Embryonic facial prominence (tissue), 1 donor: ENCODE measurements around the gene SERHL2.
"Not testable (repeated sequence)": the region's sequence is repeated elsewhere in the genome, so short reads cannot be mapped to it uniquely, and the experiment has no call there.

Experiments used
- DNase-seq: peaks from one replicate; pipeline ENCODE4 v3.0.0-alpha.2; 2016; ENCODE audit errors: extremely low spot score

The SERHL2 gene

GRCh38 chr22:42535082-42535731 is 18.5 kb upstream of the SERHL2 start:
- DNase-seq: not testable (repeated sequence)

- no peak for DNase-seq
These were observed 17.6 kb upstream of the SERHL2 start for GRCh38 chr22:42536166-42536565.

- DNase-seq: not testable (repeated sequence)
These were observed 17.1 kb upstream of the SERHL2 start for GRCh38 chr22:42536634-42537033.

- DNase-seq: not testable (repeated sequence)
These were observed 16.4 kb upstream of the SERHL2 start for GRCh38 chr22:42537199-42537831.

GRCh38 chr22:42539236-42539771 is 14.5 kb upstream of the SERHL2 start:
- not testable (repeated sequence) for DNase-seq

GRCh38 chr22:42544686-42545085 is 9.1 kb upstream of the SERHL2 start:
- no peak for DNase-seq

- DNase-seq: no peak
These were observed 6.2 kb upstream of the SERHL2 start for GRCh38 chr22:42547562-42547961.

- not testable (repeated sequence) for DNase-seq
These were observed 5.6 kb upstream of the SERHL2 start for GRCh38 chr22:42548126-42548525.

GRCh38 chr22:42548597-42549330 is 5.0 kb upstream of the SERHL2 start:
- DNase-seq: no peak

GRCh38 chr22:42549331-42550060 is 4.3 kb upstream of the SERHL2 start:
- DNase-seq: no peak

GRCh38 chr22:42552294-42552647 is 1.5 kb upstream of the SERHL2 start:
- DNase-seq: not testable (repeated sequence)

GRCh38 chr22:42560381-42560780 is 6.6 kb downstream of the SERHL2 start:
- DNase-seq: no peak

GRCh38 chr22:42560781-42561180 is 7.0 kb downstream of the SERHL2 start:
- no peak for DNase-seq

GRCh38 chr22:42561856-42562255 is 8.1 kb downstream of the SERHL2 start:
- no peak for DNase-seq

GRCh38 chr22:42562279-42562678 is 8.5 kb downstream of the SERHL2 start:
- no peak for DNase-seq

GRCh38 chr22:42562684-42563083 is 8.9 kb downstream of the SERHL2 start:
- no peak for DNase-seq

- DNase-seq: not testable (repeated sequence)
These were observed 10.2 kb downstream of the SERHL2 start for GRCh38 chr22:42563943-42564342.

GRCh38 chr22:42564699-42565098 is 10.9 kb downstream of the SERHL2 start:
- no peak for DNase-seq

- no peak for DNase-seq
These were observed 12.2 kb downstream of the SERHL2 start for GRCh38 chr22:42565956-42566355.

- not testable (repeated sequence) for DNase-seq
These were observed 14.2 kb downstream of the SERHL2 start for GRCh38 chr22:42567950-42568349.

GRCh38 chr22:42570580-42570979 is 16.8 kb downstream of the SERHL2 start:
- not testable (repeated sequence) for DNase-seq

- not testable (repeated sequence) for DNase-seq
These were observed 17.3 kb downstream of the SERHL2 start for GRCh38 chr22:42571068-42571467.
